NCI-H226 (cell line): ENCODE data around the gene MACROD2.
"Not testable (repeated sequence)": the region's sequence is repeated elsewhere in the genome, so short reads cannot be mapped to it uniquely, and the experiment has no call there.

Experiments
- DNase-seq: peaks from one replicate; pipeline ENCODE4 v3.0.0-alpha.2; 2015

Gene MACROD2

GRCh38 chr20:15977026-15977425 lies 1981.7 kb downstream of the MACROD2 start:
- no peak for DNase-seq

GRCh38 chr20:15977758-15978157 lies 1982.4 kb downstream of the MACROD2 start:
- DNase-seq: no peak

DNA sequence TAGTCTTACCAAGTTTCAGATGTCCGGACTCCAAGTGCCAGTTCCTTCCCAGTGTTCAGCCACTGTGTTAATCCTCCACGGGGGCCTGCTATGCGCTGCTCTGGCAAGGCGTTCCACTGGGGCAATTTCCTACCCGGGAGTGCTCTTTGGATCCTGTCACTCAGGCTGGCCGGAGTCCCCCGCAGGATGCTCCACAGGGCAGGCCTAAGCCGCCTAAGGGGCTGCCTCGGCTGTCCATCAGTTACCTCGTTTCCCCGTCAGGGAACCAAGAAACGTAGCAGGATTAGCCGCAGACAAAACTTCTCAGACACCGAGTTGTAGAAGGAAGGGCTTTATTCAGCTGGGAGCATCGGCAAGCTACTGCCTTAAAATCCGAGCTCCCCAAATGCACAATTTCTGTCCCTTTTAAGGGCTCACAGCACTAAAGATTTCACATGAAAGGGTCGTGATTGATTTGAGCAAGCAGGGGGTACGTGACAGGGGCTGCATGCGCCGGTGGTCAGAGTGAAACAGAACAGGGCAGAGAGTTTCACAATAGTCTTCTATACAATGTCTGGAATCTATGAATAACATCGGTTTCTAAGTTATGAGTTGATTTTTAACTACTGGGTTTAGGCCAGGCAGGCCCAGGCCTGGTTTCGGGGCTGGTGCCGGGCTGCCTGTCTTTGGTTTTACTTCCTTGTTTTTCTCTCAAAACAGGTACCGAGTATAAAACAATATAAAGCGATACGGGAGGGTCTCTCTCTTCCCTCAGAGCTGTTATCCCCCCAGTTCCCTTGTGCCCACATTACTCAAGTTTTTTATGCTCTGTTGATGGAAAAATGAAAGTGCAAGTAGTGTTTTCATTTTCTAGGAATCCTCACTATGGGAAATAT lies 1990.4 kb downstream of the MACROD2 start:
- not testable (repeated sequence) for DNase-seq

DNA sequence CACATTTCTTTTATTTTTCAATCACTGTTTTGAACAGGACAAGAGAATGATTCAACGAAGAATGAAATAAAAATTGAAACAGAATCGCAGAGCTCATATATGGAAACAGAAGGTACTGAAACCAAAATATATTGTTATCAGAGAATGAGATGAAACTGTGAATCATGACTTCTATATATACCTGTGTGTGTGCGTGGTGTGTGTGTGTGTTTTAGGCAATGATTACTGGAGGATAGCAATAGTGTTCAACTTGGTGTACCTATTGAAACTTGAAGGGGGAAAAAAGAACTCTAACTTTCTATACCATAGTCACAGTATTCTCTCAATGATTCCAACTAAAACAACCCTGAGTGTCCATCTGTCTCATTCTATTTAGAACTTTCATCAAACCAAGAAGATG lies 1991.4 kb downstream of the MACROD2 start:
- DNase-seq: no peak

DNA sequence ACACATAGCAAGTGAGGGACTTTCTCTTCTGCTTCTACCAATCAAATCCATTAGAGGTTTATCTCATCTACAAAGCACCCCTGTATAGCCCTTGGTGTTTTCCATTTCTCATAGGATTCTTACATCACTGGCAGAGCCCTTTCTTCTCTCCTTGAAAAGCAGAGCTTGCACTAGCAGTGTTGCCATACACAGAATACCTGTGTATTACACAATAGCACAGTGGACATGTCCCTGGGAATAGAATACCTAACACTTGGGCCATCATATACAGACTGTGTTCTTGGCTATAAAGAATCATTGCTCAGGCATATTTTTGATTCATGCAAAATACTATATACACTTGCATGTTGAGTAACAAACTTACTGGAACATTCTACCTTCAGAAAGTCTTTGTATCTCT lies 1996.0 kb downstream of the MACROD2 start:
- no peak for DNase-seq

DNA sequence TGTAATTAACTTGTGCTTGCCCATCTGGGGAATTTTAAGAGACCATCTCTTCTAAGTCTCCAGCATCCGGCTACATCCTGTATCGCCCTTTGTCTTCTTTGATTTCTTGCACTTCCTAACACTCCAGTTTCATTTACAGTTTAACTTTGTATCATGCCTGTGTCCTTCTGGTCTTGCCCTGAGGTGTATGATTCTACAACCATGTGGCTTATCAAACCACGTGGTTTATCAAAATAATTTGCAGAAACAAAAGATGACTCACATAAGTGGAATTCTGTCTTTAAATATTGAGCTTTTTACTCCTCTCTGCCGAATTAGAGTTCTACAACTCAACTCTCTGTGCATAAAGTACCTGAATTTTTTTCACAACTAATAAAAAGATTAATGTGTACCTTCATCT lies 1997.2 kb downstream of the MACROD2 start:
- DNase-seq: peak; percentile 53

DNA sequence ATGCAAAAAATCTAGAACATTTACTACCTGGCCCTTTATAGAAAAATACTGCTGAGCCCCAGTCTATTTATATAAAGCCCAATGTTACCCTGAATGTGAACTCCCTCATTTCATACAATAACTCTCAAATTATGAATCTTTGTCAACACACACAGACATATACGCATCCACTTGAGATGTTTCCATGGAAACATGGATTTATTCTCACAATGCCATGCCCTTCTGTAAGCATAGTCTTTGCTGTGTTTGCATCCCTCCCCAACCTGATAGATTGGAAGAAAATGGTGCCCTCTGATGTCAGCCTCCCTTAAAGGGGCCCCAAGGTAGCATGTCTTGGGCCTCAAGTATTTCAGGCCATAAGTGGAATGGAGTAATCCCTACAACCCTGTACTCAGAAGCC lies 2004.8 kb downstream of the MACROD2 start:
- no peak for DNase-seq

- no peak for DNase-seq
These were observed 2006.0 kb downstream of the MACROD2 start for GRCh38 chr20:16001286-16001685.

DNA sequence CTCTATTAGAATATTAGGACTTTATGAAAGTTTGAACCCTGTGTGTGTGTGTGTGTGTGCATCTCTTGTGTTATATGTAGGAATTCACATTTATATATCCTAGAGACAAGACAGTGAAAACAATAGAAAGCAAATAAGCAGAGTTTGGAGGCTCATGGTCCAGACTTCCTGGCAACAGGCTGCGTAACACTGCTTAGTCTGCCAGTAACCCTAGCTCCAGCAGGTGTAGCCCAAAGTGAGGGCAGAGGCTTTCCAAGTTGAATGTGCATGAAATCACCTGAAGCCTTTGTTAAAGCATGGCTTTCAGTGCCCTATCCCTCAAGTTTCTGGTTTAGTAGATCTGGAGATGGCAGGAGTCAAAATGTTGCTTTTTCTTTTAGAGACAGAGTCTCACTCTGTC lies 2008.0 kb downstream of the MACROD2 start:
- no peak for DNase-seq

DNA sequence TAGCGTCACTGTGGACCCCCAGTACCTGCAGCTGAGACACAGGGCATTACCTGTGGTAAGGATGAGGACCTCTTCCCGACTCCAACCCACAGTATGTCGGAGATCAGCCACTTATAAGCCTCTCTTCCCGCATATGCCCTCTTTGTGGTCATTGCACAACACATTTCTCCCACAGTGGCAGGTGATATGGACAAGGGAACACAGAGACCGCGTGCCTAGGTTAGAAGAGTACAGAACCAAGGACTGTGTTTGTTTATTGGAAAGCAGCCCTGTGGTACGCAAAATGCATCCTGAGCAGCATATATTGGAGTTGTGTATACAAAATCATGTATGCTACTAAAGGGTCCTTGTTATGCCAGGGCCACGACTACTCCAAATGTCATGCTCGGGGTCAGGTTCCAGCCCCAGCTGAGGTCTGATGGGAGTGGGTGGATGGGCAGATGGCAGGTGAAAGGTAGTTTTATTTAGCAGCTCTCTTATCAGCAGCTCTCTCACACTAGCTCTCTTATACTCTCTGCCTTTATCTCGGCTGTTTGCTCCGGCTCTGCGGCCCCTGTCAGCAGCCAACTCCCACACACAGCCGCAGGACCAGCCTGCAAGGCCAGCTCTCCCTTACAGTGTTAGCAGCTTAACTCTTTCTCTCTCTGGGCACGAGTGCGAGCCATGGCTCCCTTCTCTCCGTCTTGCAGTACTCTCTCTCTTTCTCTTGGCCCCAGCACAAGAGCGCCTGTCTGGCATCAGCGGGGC lies 2009.0 kb downstream of the MACROD2 start:
- DNase-seq: no peak

DNA sequence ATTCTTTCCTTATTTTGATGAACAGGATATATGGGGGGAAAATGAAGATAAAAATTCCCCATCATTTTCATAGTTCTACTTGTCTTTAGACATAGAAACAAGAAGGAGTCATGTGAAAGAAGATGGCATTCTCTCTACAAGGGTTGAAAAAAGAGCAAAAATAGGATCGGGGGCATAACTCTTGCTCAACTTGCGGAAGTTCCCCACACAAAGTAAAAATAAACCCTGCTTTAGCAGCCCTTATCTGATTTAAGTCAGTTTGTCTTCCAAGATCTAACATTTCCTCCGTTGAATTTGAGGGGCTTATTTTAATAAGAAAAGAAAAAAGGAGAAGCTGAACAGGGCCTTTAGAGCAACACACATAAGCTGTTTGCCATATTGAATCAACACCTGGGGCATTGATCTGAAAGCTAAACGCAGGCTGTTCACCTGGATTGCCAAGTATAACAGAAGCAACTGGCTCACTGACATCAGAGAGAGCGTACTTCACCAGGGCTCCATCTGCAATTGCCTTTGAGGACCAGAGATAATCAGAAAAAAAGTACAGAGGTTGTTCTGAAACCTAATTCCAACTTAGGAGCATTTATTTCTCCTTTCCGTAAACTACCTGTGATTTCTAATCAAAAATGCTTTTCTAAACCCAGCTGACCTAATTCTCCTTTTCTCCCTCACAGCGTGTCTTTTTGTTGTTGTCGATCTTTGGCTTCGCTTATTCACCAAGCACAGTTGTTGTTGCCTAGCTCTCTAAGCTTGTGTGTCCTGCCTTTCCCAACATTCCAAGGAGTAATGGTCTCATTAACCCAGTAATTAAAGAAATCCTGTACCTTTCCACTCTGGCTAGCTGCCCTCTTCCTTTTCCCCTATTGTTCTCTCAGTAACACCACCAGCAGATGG lies 2010.0 kb downstream of the MACROD2 start:
- no peak for DNase-seq

DNA sequence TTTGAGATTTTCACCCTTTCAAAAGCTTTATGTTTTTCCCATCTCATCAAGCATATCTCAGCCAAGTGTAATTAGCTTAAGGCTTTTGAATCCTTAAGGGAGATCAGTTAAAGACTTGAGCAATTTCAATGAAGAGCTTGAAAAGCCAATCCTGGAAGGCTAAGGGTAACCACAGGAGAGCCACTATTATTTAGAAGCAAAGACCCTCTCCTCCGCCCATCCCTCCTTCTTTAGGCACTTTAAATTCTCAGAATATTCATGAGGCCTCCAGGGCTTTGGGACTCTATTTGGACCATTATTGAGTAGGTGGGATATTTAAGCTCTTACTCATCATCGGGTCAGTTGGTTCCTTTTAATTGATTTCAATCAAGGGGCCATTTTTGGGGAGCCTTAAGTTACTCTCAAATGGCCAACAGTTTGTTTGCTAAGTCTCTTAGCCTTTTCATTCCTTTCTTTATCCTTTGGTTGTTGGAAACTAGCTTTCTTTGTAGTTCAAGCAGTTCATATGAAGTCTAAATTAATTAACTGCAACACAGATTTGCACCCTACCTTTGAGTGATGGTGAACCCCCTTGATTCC lies 2010.7 kb downstream of the MACROD2 start:
- DNase-seq: no peak

DNA sequence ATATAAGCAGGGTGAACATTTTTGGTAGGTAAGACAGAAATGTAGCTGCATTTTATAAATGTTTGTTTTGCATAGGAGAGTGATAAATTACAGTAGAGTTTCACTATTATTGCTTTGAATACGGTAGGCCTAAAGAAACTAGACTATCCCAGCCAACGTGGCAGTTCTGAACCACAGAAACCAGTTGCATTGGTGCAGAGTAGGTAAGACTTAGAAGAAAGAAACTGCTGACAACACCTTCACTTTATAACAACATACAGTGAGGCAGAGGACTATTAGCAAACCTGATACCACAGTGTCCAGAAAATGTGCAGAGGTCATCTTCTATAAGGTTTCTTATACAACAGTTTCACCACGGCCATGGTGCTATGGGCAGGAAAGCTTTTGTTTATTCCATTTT lies 2011.8 kb downstream of the MACROD2 start:
- no peak for DNase-seq

GRCh38 chr20:16007962-16008361 lies 2012.6 kb downstream of the MACROD2 start:
- no peak for DNase-seq

DNA sequence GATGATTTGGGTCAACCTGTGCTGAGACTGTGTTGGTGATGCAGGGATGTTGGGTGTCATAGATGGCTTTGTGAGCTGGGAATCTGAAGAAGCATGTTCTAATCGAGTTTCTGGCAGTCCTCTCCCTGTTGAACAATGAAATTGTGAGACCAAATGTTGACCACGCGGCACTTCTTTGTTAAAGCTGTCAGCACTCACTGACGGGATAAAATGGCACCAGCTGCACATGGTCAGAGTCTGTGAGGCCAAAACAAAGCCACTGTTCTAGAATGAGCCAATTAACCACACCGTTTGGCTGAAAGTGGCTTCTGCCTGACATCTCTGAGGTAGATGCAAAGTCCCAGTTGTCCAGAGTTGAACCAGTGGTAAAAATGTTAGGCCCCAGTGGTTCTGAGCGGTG lies 2015.7 kb downstream of the MACROD2 start:
- DNase-seq: no peak

DNA sequence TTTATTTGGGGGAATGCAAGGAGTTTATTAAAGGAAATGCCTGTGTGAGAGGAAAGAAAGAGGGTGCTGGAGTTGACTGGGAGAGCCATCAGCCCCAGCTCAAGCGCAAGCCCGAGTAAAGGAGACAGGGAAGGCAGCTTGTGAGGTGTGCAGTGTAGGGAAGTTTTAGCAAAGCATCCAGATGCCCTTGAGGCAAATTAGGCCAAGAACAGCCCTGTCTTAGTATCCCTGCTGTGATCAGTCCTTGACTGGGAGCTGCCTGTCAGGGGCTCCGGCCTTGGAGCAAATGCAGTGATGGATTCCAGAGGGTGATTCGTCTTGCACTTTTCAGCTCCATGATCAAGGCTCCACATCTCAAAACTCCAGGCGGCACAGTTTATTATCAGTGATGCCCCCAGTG lies 2016.2 kb downstream of the MACROD2 start:
- DNase-seq: no peak

GRCh38 chr20:16012934-16013333 lies 2017.6 kb downstream of the MACROD2 start:
- DNase-seq: not testable (repeated sequence)

- DNase-seq: no peak
These were observed 2018.3 kb downstream of the MACROD2 start for GRCh38 chr20:16013631-16014030.

GRCh38 chr20:16014436-16014835 lies 2019.1 kb downstream of the MACROD2 start:
- DNase-seq: no peak

DNA sequence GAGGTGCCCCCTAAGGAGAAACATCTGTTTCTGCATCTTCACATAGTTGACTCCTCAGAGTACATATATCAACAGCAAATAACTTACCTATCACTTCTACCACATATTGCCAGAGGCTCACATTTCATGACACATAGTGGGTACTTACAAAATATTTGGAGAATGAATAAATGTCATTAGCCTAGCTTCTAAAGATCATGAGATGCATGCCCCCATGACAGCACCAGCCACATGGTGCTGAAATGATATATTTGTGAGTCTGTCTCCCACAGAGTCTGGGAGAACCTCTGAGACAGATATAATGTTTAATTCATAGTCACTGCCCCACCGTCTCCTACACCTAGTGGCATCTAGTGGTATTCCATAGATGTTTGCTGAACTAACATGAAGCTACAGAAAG lies 2022.3 kb downstream of the MACROD2 start:
- no peak for DNase-seq

- no peak for DNase-seq
These were observed 2023.6 kb downstream of the MACROD2 start for GRCh38 chr20:16018881-16019280.

DNA sequence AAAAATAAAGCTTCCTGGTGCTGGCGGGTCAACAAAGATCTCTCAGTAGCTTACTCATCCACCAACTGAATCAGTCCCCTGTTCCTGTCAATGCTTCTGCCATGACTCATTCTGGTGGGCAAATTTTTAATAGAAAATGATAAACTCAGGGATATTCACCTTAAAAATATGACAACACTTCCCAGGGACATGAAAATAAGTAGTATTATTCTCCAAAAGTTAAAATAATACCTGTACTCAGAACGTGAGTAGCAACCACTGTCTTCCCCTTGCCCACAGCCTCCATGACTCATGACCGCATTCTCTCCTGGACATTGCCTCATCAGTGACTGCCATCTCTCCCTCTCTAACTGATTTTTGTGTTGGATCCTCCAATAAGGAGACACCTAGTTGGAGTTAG lies 2025.7 kb downstream of the MACROD2 start:
- peak; percentile 9 for DNase-seq

GRCh38 chr20:16025084-16025483 lies 2029.8 kb downstream of the MACROD2 start:
- DNase-seq: no peak
